CD4-positive, alpha-beta T cell treated with Interleukin-12 subunit alpha and Interleukin-12 subunit beta, for 1 hour (primary cell): ENCODE results near the gene HCRTR2.
"Not testable (repeated sequence)": the region's sequence is repeated elsewhere in the genome, so short reads cannot be mapped to it uniquely, and the experiment has no call there.

Experiments used
- DNase-seq: peaks from one replicate; pipeline ENCODE4 v3.0.0-alpha.2; 2020

The HCRTR2 gene

GRCh38 chr6:55174211-55175026, at the start of gene HCRTR2:
HCRTR2 (plus strand) TSS chr6:55174515; CDS start chr6:55174588, 73 bp downstream.
- no peak for DNase-seq

- DNase-seq = no peak
These were observed 43.5 kb upstream of the HCRTR2 start for GRCh38 chr6:55130806-55131324.

- DNase-seq = no peak
These were observed 42.7 kb upstream of the HCRTR2 start for GRCh38 chr6:55131616-55132015.

GRCh38 chr6:55136916-55137315, 37.4 kb upstream of the HCRTR2 start:
- no peak for DNase-seq

- no peak for DNase-seq
These were observed 36.2 kb upstream of the HCRTR2 start for GRCh38 chr6:55137929-55138693.

- DNase-seq = no peak
These were observed 32.7 kb upstream of the HCRTR2 start for GRCh38 chr6:55141611-55142010.

- DNase-seq = no peak
These were observed 31.7 kb upstream of the HCRTR2 start for GRCh38 chr6:55142610-55143009.

GRCh38 chr6:55153284-55153683, 21.0 kb upstream of the HCRTR2 start:
- no peak for DNase-seq

- not testable (repeated sequence) for DNase-seq
These were observed 15.5 kb upstream of the HCRTR2 start for GRCh38 chr6:55158784-55159183.

- no peak for DNase-seq
These were observed 6.5 kb upstream of the HCRTR2 start for GRCh38 chr6:55167860-55168259.

GRCh38 chr6:55175078-55176049, 1.0 kb downstream of the HCRTR2 start:
- no peak for DNase-seq

- no peak for DNase-seq
These were observed 2.6 kb downstream of the HCRTR2 start for GRCh38 chr6:55176958-55177357.

- no peak for DNase-seq
These were observed 5.9 kb downstream of the HCRTR2 start for GRCh38 chr6:55180258-55180657.

- no peak for DNase-seq
These were observed 7.8 kb downstream of the HCRTR2 start for GRCh38 chr6:55182016-55182650.

GRCh38 chr6:55184782-55185530, 10.6 kb downstream of the HCRTR2 start:
- no peak for DNase-seq

GRCh38 chr6:55198715-55199114, 24.4 kb downstream of the HCRTR2 start:
- DNase-seq = no peak

GRCh38 chr6:55199239-55199638, 24.9 kb downstream of the HCRTR2 start:
- no peak for DNase-seq

- DNase-seq = no peak
These were observed 34.5 kb downstream of the HCRTR2 start for GRCh38 chr6:55208478-55209458.

- DNase-seq = no peak
These were observed 36.6 kb downstream of the HCRTR2 start for GRCh38 chr6:55210952-55211351.

- DNase-seq = no peak
These were observed 37.8 kb downstream of the HCRTR2 start for GRCh38 chr6:55212156-55212555.
